Ishikawa (cell line): ENCODE measurements around the gene TMIE.

Source experiments
- CREB1 ChIP-seq: IDR thresholded peaks from 2 replicates; pipeline ENCODE4 v1.6.1; 2012; ENCODE audit warnings: low read depth
- EGR1 ChIP-seq: IDR thresholded peaks from 2 replicates; pipeline ENCODE4 v1.6.1; 2012
- EP300 ChIP-seq: IDR thresholded peaks from 2 replicates; pipeline ENCODE4 v1.6.1; 2012; ENCODE audit warnings: borderline replicate concordance
- MAX ChIP-seq: IDR thresholded peaks from 2 replicates; pipeline ENCODE4 v1.6.1; 2012
- RAD21 ChIP-seq: IDR thresholded peaks from 2 replicates; pipeline ENCODE4 v1.6.1; 2012; ENCODE audit warnings: low read depth
- REST ChIP-seq: IDR thresholded peaks from 2 replicates; pipeline ENCODE4 v1.6.1; 2012; ENCODE audit warnings: low read depth, mild to moderate bottlenecking
- TAF1 ChIP-seq: IDR thresholded peaks from 2 replicates; pipeline ENCODE4 v1.6.1; 2012; ENCODE audit warnings: low read depth, mild to moderate bottlenecking
- YY1 ChIP-seq: IDR thresholded peaks from 2 replicates; pipeline ENCODE4 v1.6.1; 2012; ENCODE audit warnings: low read depth

GRCh38 chr3:46724424-46724823, 23.2 kb downstream of the TMIE start:
- no peak for TF ChIP-seq CREB1
- no peak for TF ChIP-seq TAF1
- no peak for TF ChIP-seq YY1
- no peak for TF ChIP-seq REST
- TF ChIP-seq EGR1, result no peak
- TF ChIP-seq MAX, result no peak
- no peak for TF ChIP-seq RAD21
- TF ChIP-seq EP300, result no peak
